HCT116 (cell line): ENCODE measurements around the gene UBL5. TPM values are rescaled to one million over a fixed set of nuclear protein-coding genes. Genes with fewer than 3 reads are reported as not detected.

Experiments
- ATAC-seq: fragments of 200-7000 bp; cut with Tn5 transposase; 2 replicates; pipeline ENCODE4 v1.9.1; 2020; ENCODE audit warnings: mild to moderate bottlenecking, moderate library complexity
- BruUV-seq: library from RNA; stranded (reverse); fragments of 400-500 nt; replicated peaks from 2 replicates; lab custom pipeline; 2021; lab: Mats Ljungman, UMichigan
- CTCF ChIA-PET: fragments of 300-600 bp; sonication (Branson Sonifier 250); formaldehyde crosslinking; loops from one replicate; lab custom pipeline; 2021; ENCODE audit warnings: antibody characterized with exemption; lab: Charles Lee
- POLR2A ChIA-PET: fragments of 300-600, 350-600 bp; sonication (Branson Sonifier 250); formaldehyde crosslinking; loops from one replicate; lab custom pipeline; 2021; ENCODE audit warnings: antibody characterized with exemption; lab: Charles Lee
- RAD21 ChIA-PET, 2 experiments: fragments of 300-600 bp; sonication (Branson Sonifier 250); formaldehyde crosslinking; loops; one replicate each; lab custom pipeline; 2023; ENCODE audit warnings: low total read pairs in 2 of 2; ENCODE audit not compliant: uncharacterized antibody in 2 of 2, unreplicated experiment in 2 of 2, low non-redundant PET in 1 of 2; lab: Charles Lee
- DNase-seq: peaks from one replicate; pipeline ENCODE4 v3.0.0-alpha.2; 2010; ENCODE audit warnings: low read depth, low spot score
- H2AFZ ChIP-seq: fragments of 200-600 bp; shearing (Covaris generic), sonication (generic); 2 replicates; pipeline ENCODE4 v1.6.1; 2017; ENCODE audit warnings: low read depth, mixed run types, mixed read lengths, antibody characterized with exemption, low read length; ENCODE audit not compliant: poor library complexity, severe bottlenecking
- H3K27ac ChIP-seq: 2 replicates; pipeline ENCODE4 v1.5.1; 2012; ENCODE audit warnings: low read depth, low read length
- H3K27me3 ChIP-seq: fragments of 200-600 bp; sonication (generic); 2 replicates; pipeline ENCODE4 v1.6.1; 2016; ENCODE audit warnings: mixed run types, low read length, mixed read lengths; ENCODE audit not compliant: insufficient read depth
- H3K36me3 ChIP-seq, 2 experiments: fragments of 200-500 bp in 1 of 2; fragments of 200-600 bp in 1 of 2; sonication (Bioruptor generic) in 1 of 2; sonication (generic) in 1 of 2; 2 replicates each; pipeline versions ENCODE4 v1.5.1 to v1.6.1; 2014 to 2016; ENCODE audit warnings: low read length in 2 of 2, inconsistent platforms in 1 of 2, mixed read lengths in 1 of 2, mixed run types in 1 of 2; ENCODE audit not compliant: insufficient read depth in 2 of 2, control insufficient read depth in 1 of 2
- H3K4me1 ChIP-seq, 2 experiments: fragments of 200-600 bp in 1 of 2; sonication (generic) in 1 of 2; 2 replicates each; pipeline versions ENCODE4 v1.5.1 to v1.6.1; 2012 to 2017; ENCODE audit warnings: low read length in 2 of 2, inconsistent platforms in 1 of 2, mild to moderate bottlenecking in 1 of 2, mixed read lengths in 1 of 2, mixed run types in 1 of 2, moderate library complexity in 1 of 2; ENCODE audit not compliant: insufficient read depth in 2 of 2, control insufficient read depth in 1 of 2
- H3K4me2 ChIP-seq: fragments of 200-600 bp; sonication (generic); 2 replicates; pipeline ENCODE4 v1.6.1; 2017; ENCODE audit warnings: mixed run types, low read length, mixed read lengths
- H3K4me3 ChIP-seq, 2 experiments: fragments of 200-600 bp in 1 of 2; sonication (generic) in 1 of 2; replicated peaks in 1 of 2; 2 replicates each; pipeline ENCODE4 v1.5.1; 2011 to 2016; ENCODE audit warnings: low read length in 2 of 2, control low read depth in 1 of 2, low read depth in 1 of 2, mild to moderate bottlenecking in 1 of 2, mixed read lengths in 1 of 2, mixed run types in 1 of 2
- H3K79me2 ChIP-seq: fragments of 200-600 bp; sonication (generic); 2 replicates; pipeline ENCODE4 v1.6.1; 2017; ENCODE audit warnings: mild to moderate bottlenecking, mixed run types, low read length, moderate library complexity, mixed read lengths; ENCODE audit not compliant: insufficient read depth
- H3K9ac ChIP-seq: fragments of 200-600 bp; sonication (generic); 2 replicates; pipeline ENCODE4 v1.6.1; 2016; ENCODE audit warnings: low read length, mixed read lengths
- H3K9me2 ChIP-seq: fragments of 200-600 bp; sonication (generic), shearing (Covaris generic); 2 replicates; pipeline ENCODE4 v1.6.1; 2017; ENCODE audit warnings: mixed run types, mild to moderate bottlenecking, moderate library complexity; ENCODE audit not compliant: insufficient read depth
- H3K9me3 ChIP-seq, 2 experiments: fragments of 200-500 bp in 1 of 2; fragments of 200-600 bp in 1 of 2; sonication (Bioruptor generic) in 1 of 2; sonication (generic) in 1 of 2; 2 replicates each; pipeline ENCODE4 v1.6.1; 2014 to 2017; ENCODE audit warnings: low read length in 2 of 2, mixed read lengths in 2 of 2, inconsistent platforms in 1 of 2, low read depth in 1 of 2, mild to moderate bottlenecking in 1 of 2, mixed run types in 1 of 2, moderate library complexity in 1 of 2; ENCODE audit not compliant: control insufficient read depth in 1 of 2, insufficient read depth in 1 of 2
- H4K20me1 ChIP-seq: fragments of 200-600 bp; sonication (generic), shearing (Covaris generic); 2 replicates; pipeline ENCODE4 v1.6.1; 2017; ENCODE audit warnings: mixed run types, mild to moderate bottlenecking, moderate library complexity; ENCODE audit not compliant: insufficient read depth
- CBX3 ChIP-seq: IDR thresholded peaks from 2 replicates; pipeline ENCODE4 v1.6.1; 2012; ENCODE audit warnings: low read depth
- EGR1 ChIP-seq: IDR thresholded peaks from 2 replicates; pipeline ENCODE4 v1.6.1; 2012; ENCODE audit warnings: low read depth
- ELF1 ChIP-seq: IDR thresholded peaks from 2 replicates; pipeline ENCODE4 v1.6.1; 2012; ENCODE audit warnings: low read depth, borderline replicate concordance
- EZH2phosphoT487 ChIP-seq: fragments of 200-600 bp; IDR thresholded peaks from 2 replicates; pipeline ENCODE4 v1.6.1; 2018; ENCODE audit warnings: antibody characterized with exemption, borderline replicate concordance
- FOSL1 ChIP-seq: IDR thresholded peaks from 2 replicates; pipeline ENCODE4 v1.6.1; 2012; ENCODE audit warnings: low read depth
- JUND ChIP-seq: IDR thresholded peaks from 2 replicates; pipeline ENCODE4 v1.6.1; 2012
- MAX ChIP-seq: IDR thresholded peaks from 2 replicates; pipeline ENCODE4 v1.6.1; 2012
- POLR2A ChIP-seq: IDR thresholded peaks from 2 replicates; pipeline ENCODE4 v1.7.0; 2011; ENCODE audit warnings: borderline replicate concordance; ENCODE audit not compliant: insufficient read depth, insufficient read length; ENCODE audit errors: extremely low read depth
- POLR2AphosphoS5 ChIP-seq: IDR thresholded peaks from 2 replicates; pipeline ENCODE4 v1.6.1; 2011; ENCODE audit warnings: mild to moderate bottlenecking, low read depth, low read length, moderate library complexity
- SIN3A ChIP-seq: IDR thresholded peaks from 2 replicates; pipeline ENCODE4 v1.6.1; 2012; ENCODE audit warnings: low read depth
- SP1 ChIP-seq: IDR thresholded peaks from 2 replicates; pipeline ENCODE4 v1.6.1; 2012; ENCODE audit warnings: low read depth
- SRF ChIP-seq: IDR thresholded peaks from 2 replicates; pipeline ENCODE4 v1.6.1; 2012; ENCODE audit warnings: low read depth
- TCF7L2 ChIP-seq: IDR thresholded peaks from 2 replicates; pipeline ENCODE4 v1.7.0; 2011; ENCODE audit warnings: borderline replicate concordance, inconsistent platforms; ENCODE audit not compliant: insufficient read depth, insufficient read length; ENCODE audit errors: extremely low read depth
- ZBTB33 ChIP-seq: IDR thresholded peaks from 2 replicates; pipeline ENCODE4 v1.6.1; 2011; ENCODE audit warnings: mild to moderate bottlenecking, low read length, moderate library complexity; ENCODE audit not compliant: insufficient replicate concordance; ENCODE audit errors: extremely low read depth
- ZFX ChIP-seq: fragments of 450-650 bp; IDR thresholded peaks from 2 replicates; pipeline ENCODE4 v1.6.1; 2017
- ZNF274 ChIP-seq: fragments of 200-500 bp; sonication (Bioruptor generic); IDR thresholded peaks from 2 replicates; pipeline ENCODE4 v1.6.1; 2014; ENCODE audit warnings: mild to moderate bottlenecking, low read depth, low read length, inconsistent platforms
- intact Hi-C: fragments of 100-400 bp; cut with micrococcal nuclease; formaldehyde crosslinking; loops from 2 replicates; pipeline ENCODE4 v1.10.0; 2022
- total RNA-seq: library from RNA; stranded (reverse); gene quantifications from one replicate; pipeline ENCODE4 v1.2.1, GENCODE V29; 2021; ENCODE audit not compliant: unreplicated experiment
- TF ChIP-seq, protein P1 (sequence below): IDR thresholded peaks from 2 replicates; pipeline ENCODE4 v1.6.1; 2012
- TF ChIP-seq, protein P2 (sequence below), 3 experiments: fragments of 200-600 bp in 1 of 3; sonication (generic) in 1 of 3; IDR thresholded peaks in 2 of 3; conservative IDR thresholded peaks in 1 of 3; 2 replicates each; pipeline ENCODE4 v1.5.1; 2012 to 2017; ENCODE audit warnings: low read depth in 2 of 3, low read length in 2 of 3, antibody characterized with exemption in 1 of 3, borderline replicate concordance in 1 of 3, control low read depth in 1 of 3, mild to moderate bottlenecking in 1 of 3, mixed read lengths in 1 of 3, mixed run types in 1 of 3, moderate library complexity in 1 of 3; ENCODE audit not compliant: insufficient read depth in 1 of 3

The UBL5 gene
- total RNA-seq, 1 experiment from 2014 or later: 335 TPM

DNA sequence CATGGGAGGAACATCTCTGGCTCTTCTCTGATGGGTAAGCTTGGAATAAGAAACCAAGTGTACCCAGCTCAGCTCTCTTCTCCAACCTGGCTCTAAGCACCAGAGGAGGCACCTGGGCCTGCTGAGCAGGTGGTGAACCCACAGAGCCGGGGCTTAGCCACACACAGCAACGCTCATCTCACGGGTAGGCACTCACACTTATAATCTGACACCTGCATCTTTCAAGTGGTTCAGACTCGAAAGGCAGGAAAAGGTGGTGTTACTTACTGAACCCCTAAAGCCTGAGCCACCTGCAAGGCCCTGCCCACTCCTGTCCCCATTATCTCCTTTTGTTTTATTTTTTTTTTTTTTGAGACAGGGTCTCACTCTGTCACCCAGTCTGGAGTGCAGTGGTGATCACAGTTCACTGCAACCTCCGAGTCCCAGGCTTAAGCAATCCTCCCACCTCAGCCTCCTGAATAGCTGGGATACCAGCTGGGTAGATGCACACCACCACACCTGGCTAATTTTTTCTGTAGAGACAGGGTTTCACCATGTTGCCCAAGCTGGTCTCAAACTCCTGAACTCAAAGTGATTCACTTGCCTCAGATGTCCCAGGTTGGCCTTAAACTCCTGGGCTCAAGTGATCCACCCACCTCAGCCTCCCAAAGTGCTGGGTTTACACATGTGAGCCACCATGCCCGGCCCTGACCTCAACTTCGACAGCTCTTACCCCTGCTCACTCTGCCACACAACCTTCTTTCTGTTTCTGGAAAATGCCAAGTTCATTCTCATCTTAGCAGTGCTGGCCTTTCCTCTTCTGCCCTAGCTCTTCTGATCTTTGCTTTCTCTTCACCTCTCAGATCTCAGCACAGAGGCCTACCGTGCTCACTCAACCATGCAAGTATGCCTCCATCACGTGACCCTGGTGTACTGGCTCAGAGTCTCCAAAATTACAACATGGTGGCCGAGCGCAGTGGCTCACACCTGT, 18.6 kb upstream of the UBL5 start:
- DNase-seq: no peak
- ATAC-seq: no peak
- Histone ChIP-seq H3K36me3 (peaks cover 0 to 12% of the 10 kb centered on the region in 2 experiments; a peak in 3 of 4 replicates), H3K27me3 (no peaks in the 10 kb centered on the region), H3K79me2 (0 out of 2 replicates have a peak, but pooled peaks cover 9% of the 10 kb centered on the region), H3K9ac (no peak overlapping the region), H4K20me1 (no peaks in the 10 kb centered on the region), H3K9me2 (no peaks in the 10 kb centered on the region), H2AFZ (no peak overlapping the region), H3K27ac (no peak overlapping the region), H3K4me2 (no peak overlapping the region), H3K4me3 (no peak overlapping the region), H3K9me3 (no peaks in the 10 kb centered on the region), H3K4me1 (no peaks in the 10 kb centered on the region)
- RAD21 ChIA-PET: no interaction called here
- POLR2A ChIA-PET: no interaction called here
- TF ChIP-seq TCF7L2: no peak
- TF ChIP-seq EZH2phosphoT487: no peak
- TF ChIP-seq FOSL1: no peak
- no peak for TF ChIP-seq CBX3
- no peak for TF ChIP-seq ELF1
- TF ChIP-seq MAX: no peak
- no peak for TF ChIP-seq ZBTB33
- no peak for TF ChIP-seq SP1
- TF ChIP-seq JUND: no peak
- TF ChIP-seq, protein P1, sequence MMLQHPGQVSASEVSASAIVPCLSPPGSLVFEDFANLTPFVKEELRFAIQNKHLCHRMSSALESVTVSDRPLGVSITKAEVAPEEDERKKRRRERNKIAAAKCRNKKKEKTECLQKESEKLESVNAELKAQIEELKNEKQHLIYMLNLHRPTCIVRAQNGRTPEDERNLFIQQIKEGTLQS: no peak
- no peak for TF ChIP-seq POLR2A
- TF ChIP-seq POLR2AphosphoS5: no peak
- TF ChIP-seq ZNF274: no peak
- TF ChIP-seq ZFX: no peak
- TF ChIP-seq, protein P2, sequence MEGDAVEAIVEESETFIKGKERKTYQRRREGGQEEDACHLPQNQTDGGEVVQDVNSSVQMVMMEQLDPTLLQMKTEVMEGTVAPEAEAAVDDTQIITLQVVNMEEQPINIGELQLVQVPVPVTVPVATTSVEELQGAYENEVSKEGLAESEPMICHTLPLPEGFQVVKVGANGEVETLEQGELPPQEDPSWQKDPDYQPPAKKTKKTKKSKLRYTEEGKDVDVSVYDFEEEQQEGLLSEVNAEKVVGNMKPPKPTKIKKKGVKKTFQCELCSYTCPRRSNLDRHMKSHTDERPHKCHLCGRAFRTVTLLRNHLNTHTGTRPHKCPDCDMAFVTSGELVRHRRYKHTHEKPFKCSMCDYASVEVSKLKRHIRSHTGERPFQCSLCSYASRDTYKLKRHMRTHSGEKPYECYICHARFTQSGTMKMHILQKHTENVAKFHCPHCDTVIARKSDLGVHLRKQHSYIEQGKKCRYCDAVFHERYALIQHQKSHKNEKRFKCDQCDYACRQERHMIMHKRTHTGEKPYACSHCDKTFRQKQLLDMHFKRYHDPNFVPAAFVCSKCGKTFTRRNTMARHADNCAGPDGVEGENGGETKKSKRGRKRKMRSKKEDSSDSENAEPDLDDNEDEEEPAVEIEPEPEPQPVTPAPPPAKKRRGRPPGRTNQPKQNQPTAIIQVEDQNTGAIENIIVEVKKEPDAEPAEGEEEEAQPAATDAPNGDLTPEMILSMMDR (IDR thresholded peaks at IDR 0.05 in 2 of 3, conservative IDR thresholded peaks at IDR 0.05 in 1 of 3; ENCODE audit: borderline replicate concordance in 1 of 3, insufficient read depth in 1 of 3, low read depth in 2 of 3, low read length in 2 of 3): no peak
- TF ChIP-seq SIN3A: no peak
- no peak for TF ChIP-seq EGR1
- TF ChIP-seq SRF: no peak
- CTCF ChIA-PET: no interaction called here
- BruUV-seq: no TSS peak
- intact Hi-C loops: no loop called here
